ENCODE data around the gene LRP2. TPM values are rescaled to one million over a fixed set of nuclear protein-coding genes. Genes with fewer than 3 reads are reported as not detected.

Gene LRP2
- total and polyA plus RNA-seq, 2 of the 4 experiments (the other 2 are of a cell fraction), result not detected

- no peak overlapping the region for H3K14ac ChIP-seq (replicated peaks; ENCODE audit: low read depth, low read length)
- no peak overlapping the region for H3K4me3 ChIP-seq (ENCODE audit: insufficient read depth, low read depth, low read length)
- WGBS, 2 experiments (ENCODE audit: extremely low coverage in 2 of 2, insufficient read length in 1 of 2), result no CpG with 5 or more reads among the region's 6 CpGs
- no peak overlapping the region for H2AFZ ChIP-seq (replicated peaks; ENCODE audit: low read length, poor library complexity)
- no peak overlapping the region for H2BK15ac ChIP-seq (ENCODE audit: low read depth, low read length)
- H3K79me1 ChIP-seq (ENCODE audit: low read depth in 1 of 2, low read length in 2 of 2), result no peaks in the 10 kb centered on the region
- ChIA-PET POLR2A (ENCODE audit: unreplicated experiment) (no interaction called here), CTCF (interaction anchor here (0.6 kb wide), 1 partner anchor 41 kb away, joined by 3 read pairs; no protein-coding TSS in a partner anchor)
- H3K4me1 ChIP-seq (ENCODE audit: control insufficient read depth, insufficient read depth, low read length), result no peaks in the 10 kb centered on the region
- no peak for DNase-seq
- H3K9ac ChIP-seq (ENCODE audit: low read depth, low read length), result no peak overlapping the region
- H3K4ac ChIP-seq (ENCODE audit: low read depth, low read length), result no peak overlapping the region
- H4K20me1 ChIP-seq (ENCODE audit: insufficient read depth, low read length), result no peaks in the 10 kb centered on the region
- no peaks in the 10 kb centered on the region for H3K36me3 ChIP-seq (ENCODE audit: control insufficient read depth, insufficient read depth, low read length)
- dilution Hi-C loops (cut with HindIII; ENCODE audit: low sequenced_read_pairs, unreplicated experiment), result no loop called here
- TF ChIP-seq FOS (IDR thresholded peaks at IDR 0.05; ENCODE audit: low read depth, low read length) (no peak), SMC3 (IDR thresholded peaks at IDR 0.05; ENCODE audit: low read depth, low read length) (no peak), RFX5 (IDR thresholded peaks at IDR 0.05; ENCODE audit: low read depth, low read length) (no peak), RAD21 (IDR thresholded peaks at IDR 0.05; ENCODE audit: low read length) (no peak), MXI1 (IDR thresholded peaks at IDR 0.05; ENCODE audit: borderline replicate concordance, low read depth, low read length) (no peak), NFE2L2 (IDR thresholded peaks at IDR 0.05; ENCODE audit: low read depth, low read length) (no peak), RCOR1 (IDR thresholded peaks at IDR 0.05; ENCODE audit: insufficient replicate concordance, low read length) (no peak), CTCF (conservative IDR thresholded peaks at IDR 0.05; ENCODE audit: low read depth, low read length) (no peak), CEBPB (IDR thresholded peaks at IDR 0.05; ENCODE audit: low read depth, low read length) (no peak), BHLHE40 (IDR thresholded peaks at IDR 0.05; ENCODE audit: low read depth, low read length) (no peak), MAFK (IDR thresholded peaks at IDR 0.05; ENCODE audit: low read depth, low read length) (no peak), POLR2A (IDR thresholded peaks at IDR 0.05; ENCODE audit: low read depth, low read length) (no peak), USF2 (IDR thresholded peaks at IDR 0.05; ENCODE audit: low read depth, low read length) (no peak), MAZ (IDR thresholded peaks at IDR 0.05; ENCODE audit: borderline replicate concordance, low read depth, low read length) (no peak), ELK1 (IDR thresholded peaks at IDR 0.05; ENCODE audit: borderline replicate concordance, low read depth, low read length) (no peak), CHD1 (IDR thresholded peaks at IDR 0.05; ENCODE audit: low read depth, low read length) (no peak)
- BruUV-seq (replicated peaks), result no TSS peak
- no peak overlapping the region for H3K27ac ChIP-seq (ENCODE audit: insufficient read depth, low read length)
- H2BK5ac ChIP-seq (ENCODE audit: low read depth, low read length, poor library complexity, severe bottlenecking), result no peak overlapping the region
- H3K27me3 ChIP-seq (ENCODE audit: control insufficient read depth, insufficient read depth, low read length), result no peaks in the 10 kb centered on the region
- H2BK120ac ChIP-seq (ENCODE audit: low read depth, low read length), result no peak overlapping the region
- no peak overlapping the region for H2AK5ac ChIP-seq (ENCODE audit: low read depth, low read length)
- H3K23ac ChIP-seq (ENCODE audit: low read depth, low read length), result no peak overlapping the region
- H2BK20ac ChIP-seq (ENCODE audit: low read depth, low read length), result no peak overlapping the region
- in situ Hi-C loops (cut with MboI; ENCODE audit: low sequenced_read_pairs), result no loop called here
- H4K8ac ChIP-seq (ENCODE audit: low read depth in 2 of 2, low read length in 2 of 2), result no peak overlapping the region
- H3K9me3 ChIP-seq (ENCODE audit: control insufficient read depth, insufficient read depth, low read length), result peaks cover 2% of the 10 kb centered on the region; the same call in 1 of the 2 replicates
- no peak overlapping the region for H3K4me2 ChIP-seq (ENCODE audit: low read depth, low read length)
- ATAC-seq (ENCODE audit: low read depth), result no peak
- no peaks in the 10 kb centered on the region for H3K9me1 ChIP-seq (ENCODE audit: insufficient read depth, low read length)
- no peak overlapping the region for H4K91ac ChIP-seq (ENCODE audit: insufficient read depth, low read depth, low read length)
- H2AK9ac ChIP-seq (replicated peaks; ENCODE audit: low read depth, low read length, poor library complexity), result no peak overlapping the region
- H3K56ac ChIP-seq (ENCODE audit: extremely low read depth, insufficient read depth, low read length), result no peak overlapping the region
- intact Hi-C loops (cut with micrococcal nuclease), result no loop called here
- H4K5ac ChIP-seq (ENCODE audit: low read depth, low read length), result no peak overlapping the region
- H3K18ac ChIP-seq (ENCODE audit: low read depth, low read length), result no peak overlapping the region
Measured at GRCh38 chr2:169237939-169238338, 124.4 kb downstream of the LRP2 start.
